HG02588 (cell line): ENCODE results near the gene CEP70.
"Not testable (repeated sequence)": the region's sequence is repeated elsewhere in the genome, so short reads cannot be mapped to it uniquely, and the experiment has no call there.

ENCODE experiments used
- ATAC-seq: cut with Tn5 transposase; IDR thresholded peaks from one replicate; pipeline ENCODE4 v1.9.1; 2021; ENCODE audit warnings: mild to moderate bottlenecking, moderate library complexity; ENCODE audit not compliant: unreplicated experiment

The CEP70 gene

GRCh38 chr3:138455801-138456716 is 138.0 kb downstream of the CEP70 start:
- no peak for ATAC-seq

- not testable (repeated sequence) for ATAC-seq
Measured at GRCh38 chr3:138453940-138454339, 140.1 kb downstream of the CEP70 start.

DNA sequence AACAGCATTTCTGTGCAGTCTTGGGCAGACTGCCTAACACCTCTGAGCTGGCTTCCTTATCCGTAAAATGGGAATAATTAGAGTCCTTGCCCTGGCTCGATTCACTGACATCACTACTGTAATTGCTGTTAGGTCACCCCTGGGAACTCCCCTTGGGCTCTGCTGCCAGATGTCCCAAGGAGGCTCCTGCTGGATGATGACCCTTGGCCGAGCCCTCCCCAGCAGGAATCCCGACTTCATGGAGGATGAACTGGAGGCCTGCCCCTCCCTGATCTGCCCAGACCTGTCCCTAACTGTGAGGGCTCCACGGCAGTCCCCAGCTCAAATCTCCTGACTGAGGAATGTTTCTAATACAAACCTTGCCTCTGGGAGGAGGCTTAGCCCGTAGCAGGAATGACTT is 141.6 kb downstream of the CEP70 start:
- no peak for ATAC-seq

GRCh38 chr3:138451595-138452162 is 142.4 kb downstream of the CEP70 start:
- no peak for ATAC-seq

DNA sequence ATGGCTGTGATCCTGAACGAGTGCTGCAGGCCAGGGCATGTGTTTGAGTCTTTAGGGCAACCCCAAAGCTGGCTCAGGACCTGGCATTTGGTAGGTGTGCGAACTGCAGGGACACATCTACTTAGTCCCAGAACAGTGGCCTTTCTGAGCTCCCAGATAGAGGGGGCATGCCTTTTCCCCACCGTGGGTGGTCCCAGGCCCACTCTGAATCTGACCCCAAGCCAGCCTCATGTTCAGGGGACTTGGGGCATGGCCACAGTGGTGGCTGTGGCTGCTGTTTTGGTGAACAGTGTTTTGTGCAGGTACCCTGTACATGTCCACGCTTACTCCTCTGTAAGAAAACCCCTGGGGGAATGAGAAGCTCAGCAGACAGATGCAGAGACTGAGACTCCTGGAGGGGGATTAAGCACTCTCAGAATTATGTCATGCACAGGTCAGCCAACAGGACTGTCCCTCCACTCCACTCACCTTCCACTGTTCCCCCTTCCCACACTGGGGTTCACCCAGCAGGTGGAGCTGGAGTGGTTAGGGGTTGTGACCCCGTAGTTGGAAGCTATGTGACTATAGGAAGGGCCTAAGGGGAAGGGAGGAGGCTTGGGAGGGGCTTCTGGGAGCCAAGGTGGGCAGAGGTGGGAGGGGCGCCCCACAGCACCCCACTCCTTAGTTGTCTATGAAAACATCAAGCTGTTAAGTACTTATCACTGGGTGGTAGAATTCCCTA is 143.2 kb downstream of the CEP70 start:
- no peak for ATAC-seq

GRCh38 chr3:138450181-138450580 is 143.9 kb downstream of the CEP70 start:
- ATAC-seq: no peak

DNA sequence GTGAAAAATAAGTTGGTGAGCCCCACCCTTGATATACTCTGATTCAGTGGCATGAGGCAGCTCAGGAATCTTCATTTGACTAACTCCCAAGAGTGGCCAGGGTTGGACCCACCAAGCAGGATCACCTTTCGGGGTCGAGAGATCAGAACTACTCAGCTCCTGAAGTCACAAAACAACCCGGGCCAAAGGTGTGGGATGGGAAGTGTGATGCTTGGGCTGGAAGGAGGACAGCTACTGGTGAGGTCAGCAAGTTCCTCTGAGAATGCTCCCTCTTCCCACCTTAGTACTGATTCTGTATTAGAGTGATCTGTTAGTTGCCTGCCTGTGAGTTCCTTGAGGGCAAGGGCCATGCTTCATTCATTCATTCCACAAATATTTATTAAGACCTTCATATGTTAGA is 144.6 kb downstream of the CEP70 start:
- ATAC-seq: no peak

- no peak for ATAC-seq
Measured at GRCh38 chr3:138448631-138449030, 145.4 kb downstream of the CEP70 start.

GRCh38 chr3:138445654-138446053 is 148.4 kb downstream of the CEP70 start:
- no peak for ATAC-seq

GRCh38 chr3:138445236-138445635 is 148.8 kb downstream of the CEP70 start:
- no peak for ATAC-seq
